ENCODE measurements around the gene CEACAM20. TPM values are rescaled to one million over a fixed set of nuclear protein-coding genes. Genes with fewer than 3 reads are reported as not detected.
"Not testable (repeated sequence)": the region's sequence is repeated elsewhere in the genome, so short reads cannot be mapped to it uniquely, and the experiment has no call there.

CEACAM20 gene
- total and polyA plus RNA-seq, 9 donors = 0.60 TPM; not detected in 8

DNA sequence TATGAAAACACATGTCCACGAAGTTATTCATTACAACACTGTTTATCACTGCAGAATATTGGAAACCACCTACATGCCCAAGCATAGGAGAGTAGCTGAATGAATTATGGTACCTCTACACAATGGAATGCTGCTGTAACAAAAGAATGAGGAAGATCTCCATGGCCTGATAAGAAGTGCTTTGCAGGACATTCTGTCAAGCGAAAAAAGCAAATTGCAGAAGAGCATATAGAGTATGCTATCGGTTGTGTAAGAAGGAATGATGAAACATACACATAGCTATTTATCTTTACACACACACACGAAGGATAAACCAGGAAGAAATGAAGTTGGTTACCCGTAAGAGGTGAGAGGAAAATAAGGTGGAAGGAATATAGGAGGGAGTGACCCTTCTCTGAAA, 37.5 kb upstream of the CEACAM20 start:
- intact Hi-C loops (cut with DNase I) = no loop called here
- no peaks in the 10 kb centered on the region for H3K9me3 ChIP-seq
- H3K4me3 ChIP-seq = no peak overlapping the region
- H3K4me1 ChIP-seq (ENCODE audit: insufficient read depth) = no peaks in the 10 kb centered on the region
- TF ChIP-seq EP300 (IDR thresholded peaks at IDR 0.05) (no peak), POLR2A (IDR thresholded peaks at IDR 0.05) (no peak)
- TF ChIP-seq, protein P1, sequence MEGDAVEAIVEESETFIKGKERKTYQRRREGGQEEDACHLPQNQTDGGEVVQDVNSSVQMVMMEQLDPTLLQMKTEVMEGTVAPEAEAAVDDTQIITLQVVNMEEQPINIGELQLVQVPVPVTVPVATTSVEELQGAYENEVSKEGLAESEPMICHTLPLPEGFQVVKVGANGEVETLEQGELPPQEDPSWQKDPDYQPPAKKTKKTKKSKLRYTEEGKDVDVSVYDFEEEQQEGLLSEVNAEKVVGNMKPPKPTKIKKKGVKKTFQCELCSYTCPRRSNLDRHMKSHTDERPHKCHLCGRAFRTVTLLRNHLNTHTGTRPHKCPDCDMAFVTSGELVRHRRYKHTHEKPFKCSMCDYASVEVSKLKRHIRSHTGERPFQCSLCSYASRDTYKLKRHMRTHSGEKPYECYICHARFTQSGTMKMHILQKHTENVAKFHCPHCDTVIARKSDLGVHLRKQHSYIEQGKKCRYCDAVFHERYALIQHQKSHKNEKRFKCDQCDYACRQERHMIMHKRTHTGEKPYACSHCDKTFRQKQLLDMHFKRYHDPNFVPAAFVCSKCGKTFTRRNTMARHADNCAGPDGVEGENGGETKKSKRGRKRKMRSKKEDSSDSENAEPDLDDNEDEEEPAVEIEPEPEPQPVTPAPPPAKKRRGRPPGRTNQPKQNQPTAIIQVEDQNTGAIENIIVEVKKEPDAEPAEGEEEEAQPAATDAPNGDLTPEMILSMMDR (IDR thresholded peaks at IDR 0.05) = no peak
- H3K36me3 ChIP-seq = no peaks in the 10 kb centered on the region
- no peak for DNase-seq
- H3K27ac ChIP-seq = no peak overlapping the region
- H3K27me3 ChIP-seq = no peaks in the 10 kb centered on the region
- WGBS, 3 donors = 40 to 49% (median 41%) methylated on average over 5 of the region's 5 CpGs

DNA sequence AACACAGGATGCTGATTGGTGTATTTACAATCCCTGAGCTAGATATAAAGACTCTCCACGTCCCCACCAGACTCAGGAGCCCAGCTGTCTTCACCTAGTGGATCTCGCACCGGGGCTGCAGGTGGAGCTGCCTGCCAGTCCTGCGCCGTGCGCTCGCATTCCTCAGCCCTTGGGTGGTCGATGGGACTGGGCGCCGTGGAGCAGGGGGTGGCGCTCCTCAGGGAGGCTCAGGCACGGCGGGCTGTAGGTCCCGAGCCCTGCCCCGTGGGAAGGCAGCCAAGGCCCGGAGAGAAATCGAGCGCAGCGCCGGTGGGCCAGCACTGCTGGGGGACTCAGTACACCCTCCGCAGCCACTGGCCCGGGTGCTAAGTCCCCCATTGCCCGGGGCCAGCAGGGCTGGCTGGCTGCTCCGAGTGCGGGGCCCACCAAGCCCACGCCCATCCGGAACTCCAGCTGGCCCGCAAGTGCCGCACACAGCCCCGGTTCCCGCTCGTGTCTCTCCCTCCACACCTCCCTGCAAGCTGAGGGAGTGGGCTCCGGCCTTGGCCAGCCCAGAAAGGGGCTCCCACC, 33.7 kb upstream of the CEACAM20 start:
- H3K36me3 ChIP-seq; H3K27ac ChIP-seq; H3K27me3 ChIP-seq; DNase-seq; H3K9me3 ChIP-seq; H3K4me1 ChIP-seq (ENCODE audit: insufficient read depth); H3K4me3 ChIP-seq; intact Hi-C loops (cut with DNase I): not testable (repeated sequence)
- WGBS, 3 donors = 90 to 94% (median 92%) methylated on average over 26 to 32 of the region's 33 CpGs

DNA sequence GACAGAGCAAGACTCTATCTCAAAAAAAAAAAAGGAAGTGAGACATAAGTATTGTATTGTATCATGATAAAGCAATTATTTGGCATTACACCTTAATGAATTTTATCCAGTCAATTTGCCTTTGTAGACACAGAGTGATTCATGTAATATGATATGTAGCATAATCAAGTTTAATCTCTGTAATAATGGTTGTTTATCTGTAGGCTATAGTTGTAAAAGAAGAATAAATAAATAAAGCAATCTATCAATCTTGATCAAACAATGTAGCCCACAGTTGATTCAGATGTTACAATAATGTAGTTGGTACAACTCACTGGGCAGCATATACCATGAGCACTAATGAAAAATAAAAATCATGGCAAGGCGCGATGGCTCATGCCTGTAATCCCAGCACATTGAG, 28.5 kb upstream of the CEACAM20 start:
- TF ChIP-seq, protein P1 (IDR thresholded peaks at IDR 0.05) = no peak
- no peak for TF ChIP-seq EP300 (IDR thresholded peaks at IDR 0.05)
- no peak for TF ChIP-seq POLR2A (IDR thresholded peaks at IDR 0.05)
- DNase-seq = no peak
- no peak overlapping the region for H3K4me3 ChIP-seq
- intact Hi-C loops (cut with DNase I) = no loop called here
- WGBS, 3 donors = 86 to 93% (median 93%) methylated on average over 2 of the region's 2 CpGs
- H3K27ac ChIP-seq = no peak overlapping the region
- H3K36me3 ChIP-seq = no peaks in the 10 kb centered on the region
- no peaks in the 10 kb centered on the region for H3K9me3 ChIP-seq
- H3K4me1 ChIP-seq (ENCODE audit: insufficient read depth) = no peaks in the 10 kb centered on the region
- no peaks in the 10 kb centered on the region for H3K27me3 ChIP-seq

DNA sequence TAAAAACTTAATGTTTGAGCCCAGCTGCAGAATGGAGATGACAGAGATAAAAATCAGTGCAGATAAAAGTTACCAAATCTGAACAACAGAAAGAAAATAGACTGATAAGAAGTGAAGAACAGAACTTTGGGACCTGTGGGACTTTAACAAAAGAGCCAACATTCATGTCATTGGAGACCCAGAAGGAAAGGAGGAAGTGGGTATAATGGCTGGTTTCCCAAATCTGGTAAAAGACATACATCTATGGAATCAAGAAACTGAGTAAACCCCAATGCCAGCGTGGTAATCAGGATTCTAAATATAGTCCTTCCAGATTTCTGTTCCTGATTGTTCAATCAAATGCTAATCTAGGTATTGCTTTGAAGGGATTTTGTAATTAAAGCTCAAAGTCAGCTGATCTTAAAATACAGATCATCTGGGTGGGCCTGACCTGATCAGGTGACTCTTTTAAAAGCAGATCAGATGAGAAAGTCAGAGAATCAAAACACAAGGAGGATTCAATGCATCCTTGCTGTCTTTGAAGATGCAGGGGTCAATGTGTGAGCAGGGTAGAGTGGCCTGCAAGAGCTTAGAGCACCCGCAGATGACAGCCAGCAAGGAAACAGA, 25.3 kb upstream of the CEACAM20 start:
- DNase-seq = no peak
- H3K4me3 ChIP-seq = no peak overlapping the region
- WGBS, 3 donors = 80 to 83% (median 80%) methylated on average over 2 of the region's 2 CpGs
- no peak overlapping the region for H3K27ac ChIP-seq
- H3K9me3 ChIP-seq = no peaks in the 10 kb centered on the region
- no peak for TF ChIP-seq POLR2A (IDR thresholded peaks at IDR 0.05)
- TF ChIP-seq, protein P1 (IDR thresholded peaks at IDR 0.05) = no peak
- TF ChIP-seq EP300 (IDR thresholded peaks at IDR 0.05) = no peak
- H3K4me1 ChIP-seq (ENCODE audit: insufficient read depth) = no peaks in the 10 kb centered on the region
- no peaks in the 10 kb centered on the region for H3K36me3 ChIP-seq
- intact Hi-C loops (cut with DNase I) = no loop called here
- no peaks in the 10 kb centered on the region for H3K27me3 ChIP-seq

DNA sequence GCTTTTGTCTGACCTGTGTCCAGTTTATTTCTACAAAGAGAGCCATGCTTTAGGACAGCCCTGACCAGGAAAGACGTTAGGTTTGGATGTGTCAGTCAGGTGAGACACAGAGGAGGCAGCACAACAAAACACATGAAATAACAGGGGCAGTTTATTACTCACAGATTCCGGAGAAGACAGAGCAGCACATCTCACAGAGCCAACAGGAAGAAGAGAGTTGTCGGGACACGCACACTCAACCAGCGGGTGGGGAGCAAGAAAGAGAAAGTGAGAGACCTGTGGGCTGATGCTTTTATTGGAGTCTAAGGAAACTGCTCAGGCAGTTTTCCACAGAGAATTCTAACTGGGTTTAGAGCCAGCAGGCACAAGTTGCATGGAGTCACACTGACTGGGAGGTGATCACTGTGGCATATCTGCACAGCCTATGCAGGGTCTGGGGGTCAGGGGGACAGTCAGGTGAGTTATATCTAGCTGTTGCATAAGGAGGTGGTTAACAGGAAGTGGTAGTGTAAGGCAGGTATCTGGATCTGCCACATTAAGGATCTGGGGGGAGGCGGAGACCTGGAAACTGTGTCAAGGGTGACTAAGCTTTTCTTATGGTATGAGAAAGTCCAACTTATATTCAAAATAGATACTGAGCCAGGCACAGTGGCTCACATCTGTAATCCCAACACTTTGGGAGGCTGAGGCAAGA, 24.1 kb upstream of the CEACAM20 start:
- H3K27ac ChIP-seq = no peak overlapping the region
- no peaks in the 10 kb centered on the region for H3K27me3 ChIP-seq
- intact Hi-C loops (cut with DNase I) = no loop called here
- no peak overlapping the region for H3K4me3 ChIP-seq
- H3K9me3 ChIP-seq = no peaks in the 10 kb centered on the region
- H3K4me1 ChIP-seq (ENCODE audit: insufficient read depth) = no peaks in the 10 kb centered on the region
- no peak for TF ChIP-seq POLR2A (IDR thresholded peaks at IDR 0.05)
- no peak for TF ChIP-seq EP300 (IDR thresholded peaks at IDR 0.05)
- TF ChIP-seq, protein P1 (IDR thresholded peaks at IDR 0.05) = no peak
- DNase-seq = no peak
- 44 to 52% (median 51%) methylated on average over 6 of the region's 6 CpGs for WGBS, 3 donors
- H3K36me3 ChIP-seq = no peaks in the 10 kb centered on the region

Data from ovary (tissue), 9 donors.